ENCODE results near the gene SLC1A3.

DNA sequence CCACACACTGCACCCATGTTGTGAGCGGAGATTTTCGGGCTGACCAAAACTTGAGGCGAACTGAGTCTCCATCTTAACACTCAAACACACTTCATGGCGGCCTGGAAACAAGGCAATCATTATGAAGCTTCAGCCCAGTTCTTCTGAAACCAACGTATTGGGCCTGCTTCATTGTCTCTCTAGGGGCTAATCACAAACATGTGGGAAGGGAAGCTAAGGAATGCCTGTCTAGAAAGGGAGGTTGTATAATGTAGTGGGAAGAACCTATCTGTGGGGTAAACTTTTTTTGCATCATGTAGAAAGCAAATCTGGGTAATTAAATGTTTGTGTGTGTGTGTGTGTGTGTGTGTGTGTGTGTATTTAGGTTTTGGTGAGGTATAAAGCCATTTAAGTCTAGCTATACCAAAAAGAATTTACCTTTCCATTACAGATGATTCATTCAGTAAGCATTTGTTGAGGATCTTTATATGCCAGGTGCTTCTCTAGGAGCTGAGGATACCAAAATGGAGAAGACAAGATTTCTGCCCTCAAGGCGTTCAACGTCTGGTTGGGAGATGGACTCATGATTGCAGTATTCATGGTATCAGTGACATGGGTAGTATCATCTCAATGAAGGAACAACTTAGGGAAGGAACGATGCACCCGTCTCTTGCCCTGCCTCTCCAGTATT, 29.4 kb downstream of the SLC1A3 start:
- TF ChIP-seq, protein P1, sequence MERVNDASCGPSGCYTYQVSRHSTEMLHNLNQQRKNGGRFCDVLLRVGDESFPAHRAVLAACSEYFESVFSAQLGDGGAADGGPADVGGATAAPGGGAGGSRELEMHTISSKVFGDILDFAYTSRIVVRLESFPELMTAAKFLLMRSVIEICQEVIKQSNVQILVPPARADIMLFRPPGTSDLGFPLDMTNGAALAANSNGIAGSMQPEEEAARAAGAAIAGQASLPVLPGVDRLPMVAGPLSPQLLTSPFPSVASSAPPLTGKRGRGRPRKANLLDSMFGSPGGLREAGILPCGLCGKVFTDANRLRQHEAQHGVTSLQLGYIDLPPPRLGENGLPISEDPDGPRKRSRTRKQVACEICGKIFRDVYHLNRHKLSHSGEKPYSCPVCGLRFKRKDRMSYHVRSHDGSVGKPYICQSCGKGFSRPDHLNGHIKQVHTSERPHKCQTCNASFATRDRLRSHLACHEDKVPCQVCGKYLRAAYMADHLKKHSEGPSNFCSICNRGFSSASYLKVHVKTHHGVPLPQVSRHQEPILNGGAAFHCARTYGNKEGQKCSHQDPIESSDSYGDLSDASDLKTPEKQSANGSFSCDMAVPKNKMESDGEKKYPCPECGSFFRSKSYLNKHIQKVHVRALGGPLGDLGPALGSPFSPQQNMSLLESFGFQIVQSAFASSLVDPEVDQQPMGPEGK (CRISPR knock-in tag; IDR thresholded peaks at IDR 0.05; ENCODE audit: borderline replicate concordance): no peak
- TF ChIP-seq, protein P2, sequence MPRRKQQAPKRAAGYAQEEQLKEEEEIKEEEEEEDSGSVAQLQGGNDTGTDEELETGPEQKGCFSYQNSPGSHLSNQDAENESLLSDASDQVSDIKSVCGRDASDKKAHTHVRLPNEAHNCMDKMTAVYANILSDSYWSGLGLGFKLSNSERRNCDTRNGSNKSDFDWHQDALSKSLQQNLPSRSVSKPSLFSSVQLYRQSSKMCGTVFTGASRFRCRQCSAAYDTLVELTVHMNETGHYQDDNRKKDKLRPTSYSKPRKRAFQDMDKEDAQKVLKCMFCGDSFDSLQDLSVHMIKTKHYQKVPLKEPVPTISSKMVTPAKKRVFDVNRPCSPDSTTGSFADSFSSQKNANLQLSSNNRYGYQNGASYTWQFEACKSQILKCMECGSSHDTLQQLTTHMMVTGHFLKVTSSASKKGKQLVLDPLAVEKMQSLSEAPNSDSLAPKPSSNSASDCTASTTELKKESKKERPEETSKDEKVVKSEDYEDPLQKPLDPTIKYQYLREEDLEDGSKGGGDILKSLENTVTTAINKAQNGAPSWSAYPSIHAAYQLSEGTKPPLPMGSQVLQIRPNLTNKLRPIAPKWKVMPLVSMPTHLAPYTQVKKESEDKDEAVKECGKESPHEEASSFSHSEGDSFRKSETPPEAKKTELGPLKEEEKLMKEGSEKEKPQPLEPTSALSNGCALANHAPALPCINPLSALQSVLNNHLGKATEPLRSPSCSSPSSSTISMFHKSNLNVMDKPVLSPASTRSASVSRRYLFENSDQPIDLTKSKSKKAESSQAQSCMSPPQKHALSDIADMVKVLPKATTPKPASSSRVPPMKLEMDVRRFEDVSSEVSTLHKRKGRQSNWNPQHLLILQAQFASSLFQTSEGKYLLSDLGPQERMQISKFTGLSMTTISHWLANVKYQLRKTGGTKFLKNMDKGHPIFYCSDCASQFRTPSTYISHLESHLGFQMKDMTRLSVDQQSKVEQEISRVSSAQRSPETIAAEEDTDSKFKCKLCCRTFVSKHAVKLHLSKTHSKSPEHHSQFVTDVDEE (CRISPR knock-in tag; IDR thresholded peaks at IDR 0.05): no peak
- no peak for TF ChIP-seq ISL1 (CRISPR knock-in tag; IDR thresholded peaks at IDR 0.05)
- TF ChIP-seq ZNF70 (CRISPR knock-in tag; IDR thresholded peaks at IDR 0.05): no peak
- no peak for TF ChIP-seq OSR1 (CRISPR knock-in tag; IDR thresholded peaks at IDR 0.05)
- no peak for TF ChIP-seq BACH2 (CRISPR knock-in tag; IDR thresholded peaks at IDR 0.05; ENCODE audit: borderline replicate concordance)

Data from SK-N-SH treated with all-trans-retinoic acid at 6 μM for 48 hours (cell line).